Parathyroid adenoma (tissue), 2 donors: ENCODE measurements around the gene CALCR.

ENCODE experiments used
- H2AFZ ChIP-seq: fragments of 300-600 bp; sonication (generic); one replicate; pipeline ENCODE4 v1.7.0; 2017; ENCODE audit warnings: antibody characterized with exemption, mild to moderate bottlenecking
- H3K27ac ChIP-seq: fragments of 300-600 bp; sonication (generic); one replicate; pipeline ENCODE4 v1.7.0; 2017
- H3K27me3 ChIP-seq: fragments of 300-600 bp; sonication (generic); one replicate; pipeline ENCODE4 v1.7.0; 2017; ENCODE audit warnings: low read length; ENCODE audit not compliant: control insufficient read depth, insufficient read depth
- H3K36me3 ChIP-seq: fragments of 300-600 bp; sonication (generic); one replicate; pipeline ENCODE4 v1.7.0; 2017; ENCODE audit warnings: low read length; ENCODE audit not compliant: control insufficient read depth, insufficient read depth
- H3K4me1 ChIP-seq: fragments of 300-600 bp; sonication (generic); one replicate; pipeline ENCODE4 v1.7.0; 2017; ENCODE audit warnings: control low read depth
- H3K4me2 ChIP-seq: fragments of 300-600 bp; sonication (generic); one replicate; pipeline ENCODE4 v1.7.0; 2017; ENCODE audit warnings: low read length
- H3K4me3 ChIP-seq: fragments of 300-600 bp; sonication (generic); one replicate; pipeline ENCODE4 v1.7.0; 2017; ENCODE audit warnings: low read depth, low read length
- H3K79me2 ChIP-seq: fragments of 300-600 bp; sonication (generic); one replicate; pipeline ENCODE4 v1.7.0; 2017; ENCODE audit warnings: control low read depth
- H3K9ac ChIP-seq: fragments of 300-600 bp; sonication (generic); one replicate; pipeline ENCODE4 v1.7.0; 2017; ENCODE audit warnings: mild to moderate bottlenecking
- H3K9me3 ChIP-seq: fragments of 300-600 bp; sonication (generic); one replicate; pipeline ENCODE4 v1.7.0; 2017; ENCODE audit warnings: low read length; ENCODE audit not compliant: control insufficient read depth
- TF ChIP-seq, protein P1 (sequence below): fragments of 300-600 bp; sonication (generic); IDR thresholded peaks from one replicate; pipeline ENCODE4 v1.7.0; 2017; ENCODE audit warnings: antibody characterized with exemption, mild to moderate bottlenecking
- donor health status: primary hyperparathyroidism.

CALCR gene

DNA sequence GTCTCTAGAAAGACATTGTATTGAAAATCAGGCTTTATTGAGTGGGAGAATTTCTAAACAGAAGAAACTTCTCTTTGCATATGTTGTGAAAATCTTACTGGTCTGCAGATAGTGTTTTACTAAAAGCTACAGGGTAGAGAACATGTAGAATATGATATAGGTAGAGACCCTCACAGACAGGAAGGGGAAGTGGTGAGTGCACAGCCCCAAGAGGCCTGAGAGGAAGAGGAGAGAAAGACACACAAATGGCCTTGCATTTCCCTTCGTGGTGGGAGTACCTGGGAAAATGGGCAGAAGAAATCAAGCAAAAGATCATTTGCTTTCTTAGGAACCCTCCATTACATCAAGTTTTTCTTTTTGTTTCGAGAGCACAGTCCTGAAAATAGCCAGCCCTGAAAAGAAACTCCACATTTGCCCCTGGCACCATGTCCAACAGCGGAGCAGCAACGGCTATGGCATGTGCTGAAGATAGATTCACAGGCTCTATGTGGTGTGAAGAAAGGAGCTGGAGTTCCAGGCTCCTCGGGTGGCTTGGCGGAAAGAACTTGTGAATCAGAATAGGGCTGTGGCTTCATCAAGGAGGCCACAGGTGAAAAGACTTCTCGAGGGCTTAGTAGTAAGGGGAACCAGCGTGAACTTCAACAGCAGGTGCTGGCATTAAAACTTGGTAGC, 143.5 kb downstream of the CALCR start:
- H3K4me2 ChIP-seq, result no peak overlapping the region
- H3K4me3 ChIP-seq, result no peak overlapping the region
- no peaks in the 10 kb centered on the region for H3K9me3 ChIP-seq
- no peaks in the 10 kb centered on the region for H3K79me2 ChIP-seq
- H2AFZ ChIP-seq, result no peak overlapping the region
- H3K36me3 ChIP-seq, result no peaks in the 10 kb centered on the region
- H3K27me3 ChIP-seq, result no peaks in the 10 kb centered on the region
- no peak overlapping the region for H3K27ac ChIP-seq
- no peak overlapping the region for H3K9ac ChIP-seq
- H3K4me1 ChIP-seq, result no peaks in the 10 kb centered on the region
- TF ChIP-seq, protein P1, sequence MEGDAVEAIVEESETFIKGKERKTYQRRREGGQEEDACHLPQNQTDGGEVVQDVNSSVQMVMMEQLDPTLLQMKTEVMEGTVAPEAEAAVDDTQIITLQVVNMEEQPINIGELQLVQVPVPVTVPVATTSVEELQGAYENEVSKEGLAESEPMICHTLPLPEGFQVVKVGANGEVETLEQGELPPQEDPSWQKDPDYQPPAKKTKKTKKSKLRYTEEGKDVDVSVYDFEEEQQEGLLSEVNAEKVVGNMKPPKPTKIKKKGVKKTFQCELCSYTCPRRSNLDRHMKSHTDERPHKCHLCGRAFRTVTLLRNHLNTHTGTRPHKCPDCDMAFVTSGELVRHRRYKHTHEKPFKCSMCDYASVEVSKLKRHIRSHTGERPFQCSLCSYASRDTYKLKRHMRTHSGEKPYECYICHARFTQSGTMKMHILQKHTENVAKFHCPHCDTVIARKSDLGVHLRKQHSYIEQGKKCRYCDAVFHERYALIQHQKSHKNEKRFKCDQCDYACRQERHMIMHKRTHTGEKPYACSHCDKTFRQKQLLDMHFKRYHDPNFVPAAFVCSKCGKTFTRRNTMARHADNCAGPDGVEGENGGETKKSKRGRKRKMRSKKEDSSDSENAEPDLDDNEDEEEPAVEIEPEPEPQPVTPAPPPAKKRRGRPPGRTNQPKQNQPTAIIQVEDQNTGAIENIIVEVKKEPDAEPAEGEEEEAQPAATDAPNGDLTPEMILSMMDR, result no peak

DNA sequence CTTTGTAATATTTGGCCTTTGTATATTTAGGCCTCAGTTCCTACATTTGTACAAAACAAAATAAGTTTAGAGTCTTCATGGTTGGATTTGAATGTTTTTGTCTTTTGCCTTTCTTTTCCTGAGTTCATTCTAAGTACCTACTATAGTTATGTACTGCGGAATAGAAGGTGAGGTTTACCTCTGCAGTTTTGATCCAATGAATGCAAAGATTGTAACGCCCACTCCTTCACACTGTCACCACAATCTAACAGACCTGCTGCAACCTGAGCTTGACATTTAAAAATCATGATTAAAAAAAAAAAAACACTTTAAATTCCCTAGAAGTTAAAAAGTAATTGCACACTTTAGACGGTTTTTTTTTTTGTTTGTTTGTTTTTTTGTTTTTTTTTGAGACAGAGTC, 145.0 kb downstream of the CALCR start:
- Histone ChIP-seq H3K36me3 (no peaks in the 10 kb centered on the region), H3K9me3 (no peaks in the 10 kb centered on the region), H3K79me2 (no peaks in the 10 kb centered on the region), H3K4me3 (no peak overlapping the region), H3K27me3 (no peaks in the 10 kb centered on the region), H3K4me1 (no peaks in the 10 kb centered on the region), H2AFZ (no peak overlapping the region), H3K27ac (no peak overlapping the region), H3K4me2 (no peak overlapping the region), H3K9ac (no peak overlapping the region)
- TF ChIP-seq, protein P1, result no peak

DNA sequence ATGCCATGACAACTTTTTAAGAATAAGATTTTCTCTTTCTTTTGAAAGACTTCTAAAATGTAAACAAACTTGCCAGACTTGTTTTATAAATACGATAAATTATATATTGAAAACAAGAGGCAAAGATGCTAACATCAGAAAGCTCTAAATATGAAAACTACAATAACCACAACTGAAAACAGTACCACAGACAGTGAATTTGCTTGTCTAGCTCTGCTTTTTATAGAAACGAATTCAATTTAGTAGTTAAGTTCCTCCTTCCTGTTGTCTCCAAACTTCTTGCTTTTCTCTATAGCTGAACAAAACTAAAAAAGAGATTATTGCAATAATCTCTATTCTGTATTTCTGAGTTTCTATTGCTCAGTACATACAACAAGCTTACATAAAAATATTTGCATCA, 147.4 kb downstream of the CALCR start:
- no peak overlapping the region for H3K4me3 ChIP-seq

DNA sequence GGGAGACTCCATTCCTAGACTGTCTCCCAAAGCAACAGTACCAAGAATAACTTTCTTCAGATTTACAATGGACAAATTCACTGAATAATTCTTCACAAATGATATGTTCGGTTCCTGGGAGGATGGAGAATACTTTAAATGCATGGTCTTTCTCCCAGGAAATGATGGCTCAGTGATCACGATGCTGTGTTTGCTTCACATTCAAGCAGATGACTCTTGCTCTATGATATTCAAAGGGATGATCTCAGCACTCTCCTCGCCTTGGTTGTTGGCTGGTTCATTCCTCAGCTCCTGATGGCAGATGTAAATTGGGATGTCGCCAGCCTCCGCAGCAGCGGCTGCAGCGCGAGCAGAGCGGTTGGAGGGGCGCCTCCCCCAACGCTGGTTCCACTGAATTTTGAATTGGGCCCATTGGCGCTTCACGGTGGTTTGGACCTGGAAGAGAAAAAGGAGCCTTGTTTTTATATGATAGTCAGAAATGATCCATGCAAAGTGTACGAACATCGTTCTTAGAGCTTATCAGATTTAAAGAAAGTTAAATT, 148.3 kb downstream of the CALCR start:
- Histone ChIP-seq H3K9ac (no peak overlapping the region), H3K27ac (no peak overlapping the region), H3K4me2 (no peak overlapping the region), H3K27me3 (no peaks in the 10 kb centered on the region), H3K36me3 (no peaks in the 10 kb centered on the region), H3K4me1 (no peaks in the 10 kb centered on the region), H3K79me2 (no peaks in the 10 kb centered on the region), H2AFZ (no peak overlapping the region), H3K4me3 (no peak overlapping the region), H3K9me3 (no peaks in the 10 kb centered on the region)
- TF ChIP-seq, protein P1, result no peak

More for the DNA sequence above, 147.4 kb downstream of the CALCR start:
- Histone ChIP-seq H3K27me3 (no peaks in the 10 kb centered on the region), H2AFZ (no peak overlapping the region), H3K27ac (no peak overlapping the region), H3K9me3 (no peaks in the 10 kb centered on the region), H3K36me3 (no peaks in the 10 kb centered on the region), H3K4me2 (no peak overlapping the region), H3K4me1 (no peaks in the 10 kb centered on the region), H3K79me2 (no peaks in the 10 kb centered on the region), H3K9ac (no peak overlapping the region)
- TF ChIP-seq, protein P1, result no peak

DNA sequence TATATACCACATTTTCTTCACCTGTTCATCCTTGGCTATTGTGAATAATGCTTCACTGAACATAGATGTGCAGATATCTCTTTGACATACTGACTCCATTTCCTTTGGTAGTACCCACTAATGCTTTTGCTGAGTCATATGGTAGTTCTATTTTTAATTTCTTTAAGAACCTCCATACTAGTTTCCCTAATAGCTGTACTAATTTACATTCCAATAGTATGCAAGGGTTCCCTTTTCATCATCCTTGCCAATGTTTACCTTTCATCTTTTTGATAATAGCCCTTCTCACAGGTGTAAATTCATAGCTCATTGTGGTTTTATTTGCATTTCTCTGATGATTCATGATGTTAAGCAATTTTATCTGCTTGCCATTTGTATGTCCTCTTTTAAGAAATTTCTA, 159.9 kb downstream of the CALCR start:
- Histone ChIP-seq H3K4me2 (no peak overlapping the region), H2AFZ (no peak overlapping the region), H3K9me3 (no peaks in the 10 kb centered on the region), H3K9ac (no peak overlapping the region), H3K79me2 (no peaks in the 10 kb centered on the region), H3K27ac (no peak overlapping the region), H3K4me1 (no peaks in the 10 kb centered on the region), H3K4me3 (no peak overlapping the region), H3K27me3 (no peaks in the 10 kb centered on the region), H3K36me3 (no peaks in the 10 kb centered on the region)
- TF ChIP-seq, protein P1, result no peak
